ENCODE data around the gene HIBADH.
A peak's percentile ranks its signal among the peaks of the same experiment; 100 is the strongest.
"Not testable (repeated sequence)": the region's sequence is repeated elsewhere in the genome, so short reads cannot be mapped to it uniquely, and the experiment has no call there.

Gene HIBADH

DNA sequence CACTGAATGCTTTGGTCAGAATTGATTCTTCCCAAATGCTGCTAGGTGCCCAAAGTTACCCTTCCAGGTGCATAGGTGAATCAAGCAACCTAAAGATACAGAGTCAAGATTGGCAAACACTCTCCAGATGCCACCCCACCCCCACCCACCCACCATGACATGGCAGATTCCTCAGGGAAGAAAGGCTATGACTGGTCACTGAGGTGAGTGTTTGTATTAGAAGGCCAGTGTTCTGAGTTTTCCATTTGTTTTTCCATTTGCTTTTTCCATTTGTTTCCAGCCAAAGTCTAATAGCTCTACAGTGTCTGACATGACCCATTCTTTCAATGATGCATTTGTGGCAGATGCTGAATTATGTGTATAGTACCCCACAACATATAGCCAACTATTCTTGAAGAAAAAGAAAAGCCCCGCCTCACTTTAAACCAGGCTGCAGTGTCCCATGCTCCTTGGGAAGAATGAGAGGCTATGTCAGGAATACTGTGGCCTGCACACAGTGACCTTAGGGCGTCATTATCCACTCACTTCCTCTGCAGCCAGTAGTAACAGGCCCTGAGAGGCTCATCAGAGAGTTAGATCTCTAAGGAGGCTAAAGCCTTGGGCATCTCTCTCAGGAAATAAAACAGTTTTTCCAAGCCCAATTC is 16.1 kb upstream of the HIBADH start:
- no peak for DNase-seq

DNA sequence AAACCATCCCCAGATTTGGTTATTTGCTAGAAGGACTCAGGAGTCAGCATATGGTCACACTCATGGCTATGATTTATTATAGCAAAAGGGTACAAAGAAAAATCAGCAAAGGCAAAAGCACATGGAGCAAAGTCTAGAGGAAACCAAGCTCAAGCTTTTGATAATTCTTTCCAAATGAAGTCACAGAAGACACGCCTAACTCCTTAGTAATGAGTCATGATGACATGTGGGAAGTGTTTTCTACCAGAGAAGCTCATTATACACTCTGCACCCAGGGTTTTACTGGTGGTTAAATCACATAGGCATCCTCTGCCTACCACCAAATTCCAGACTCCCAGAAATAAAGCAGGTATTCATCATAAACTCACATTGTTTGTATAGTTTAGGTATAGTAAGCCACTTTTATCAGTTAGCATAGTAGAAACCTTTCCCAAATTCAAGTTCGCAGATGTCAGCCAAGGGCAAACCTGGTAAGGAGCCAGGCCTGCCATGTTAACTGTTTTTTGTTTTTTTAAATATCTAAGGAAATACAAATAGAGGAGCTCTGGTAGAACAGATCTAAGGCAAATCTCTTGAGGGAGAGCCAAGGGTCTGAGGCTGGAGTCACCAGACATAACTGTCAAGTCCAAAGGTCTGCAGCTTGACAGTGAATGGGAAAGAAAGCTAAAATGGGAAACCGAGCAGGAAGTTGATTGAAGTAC is 15.4 kb upstream of the HIBADH start:
- peak; percentile 27 for DNase-seq

DNA sequence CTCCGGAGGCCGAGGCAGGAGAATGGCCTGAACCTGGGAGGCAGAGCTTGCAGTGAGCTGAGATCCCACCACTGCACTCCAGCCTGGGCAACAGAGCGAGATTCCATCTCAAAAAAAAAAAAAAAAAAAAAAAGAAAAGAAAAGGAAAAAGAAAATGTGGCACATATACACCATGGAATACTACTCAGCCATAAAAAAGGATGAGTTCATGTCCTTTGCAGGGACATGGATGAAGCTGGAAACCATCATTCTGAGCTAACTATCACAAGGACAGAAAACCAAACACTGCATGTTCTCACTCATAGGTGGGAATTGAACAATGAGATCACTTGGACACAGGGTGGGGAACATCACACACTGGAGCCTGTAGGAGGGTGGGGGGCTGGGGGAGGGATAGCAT is 11.4 kb upstream of the HIBADH start:
- not testable (repeated sequence) for DNase-seq

DNA sequence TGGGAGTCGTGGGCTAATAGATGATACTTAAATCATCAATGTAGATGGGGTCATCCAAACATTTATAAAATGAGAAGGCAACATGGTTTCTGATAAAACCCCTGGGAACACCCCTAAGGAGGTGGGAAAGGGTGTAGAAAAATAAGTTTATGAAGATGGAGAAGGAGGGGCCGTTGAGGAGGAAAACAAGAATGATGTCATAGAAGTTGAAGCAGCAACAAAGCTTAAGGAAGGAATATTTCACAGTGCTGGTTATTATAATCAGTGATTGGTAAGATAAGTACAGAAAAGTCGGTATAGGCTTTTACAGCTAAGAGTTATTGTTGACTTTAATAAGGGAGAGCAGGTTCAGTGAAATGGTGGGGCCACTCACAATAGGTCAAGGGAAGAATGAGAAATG is 9.0 kb upstream of the HIBADH start:
- no peak for DNase-seq

- no peak for DNase-seq
Measured at GRCh38 chr7:27670676-27671075, 8.0 kb upstream of the HIBADH start.

GRCh38 chr7:27670177-27670576 is 7.5 kb upstream of the HIBADH start:
- peak; percentile 10 for DNase-seq

- DNase-seq: no peak
Measured at GRCh38 chr7:27665531-27665930, 2.8 kb upstream of the HIBADH start.

GRCh38 chr7:27663989-27664331 is 1.3 kb upstream of the HIBADH start:
- DNase-seq: no peak

DNA sequence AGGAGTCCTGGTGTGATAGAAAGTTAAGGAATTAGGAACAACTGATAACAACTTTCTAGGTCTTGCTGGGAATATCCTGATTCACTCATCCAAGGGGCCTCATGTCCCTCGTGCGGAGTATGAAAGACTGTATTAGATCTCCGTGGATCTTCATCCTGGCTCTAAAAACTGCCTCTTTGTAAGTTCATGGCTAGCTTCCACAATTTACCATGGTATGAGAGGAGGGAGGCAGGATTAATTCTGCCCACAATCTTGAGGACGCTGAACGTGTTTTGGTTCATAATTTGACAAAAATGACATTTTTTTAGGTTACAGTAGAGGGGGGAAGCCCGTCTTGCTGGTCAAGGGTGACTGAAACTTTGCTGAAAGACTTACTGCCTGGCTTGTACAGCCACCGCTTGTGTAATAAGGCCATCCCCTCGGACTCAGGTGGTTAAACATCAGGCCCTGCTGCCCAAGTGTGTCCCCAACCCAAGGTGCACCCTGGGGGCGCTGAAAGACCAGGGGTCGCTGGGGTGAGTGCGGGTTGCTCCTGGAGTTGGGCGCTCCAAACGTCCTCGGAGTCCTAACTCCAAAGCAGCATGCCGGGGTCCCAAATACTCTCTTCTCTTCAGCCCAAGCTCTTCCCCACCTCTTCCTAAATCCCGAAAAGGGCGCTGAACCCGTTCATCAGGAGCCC is 733 bp downstream of the HIBADH start:
- DNase-seq: peak; percentile 61

- no peak for DNase-seq
Measured at GRCh38 chr7:27656724-27657123, 6.0 kb downstream of the HIBADH start.

DNA sequence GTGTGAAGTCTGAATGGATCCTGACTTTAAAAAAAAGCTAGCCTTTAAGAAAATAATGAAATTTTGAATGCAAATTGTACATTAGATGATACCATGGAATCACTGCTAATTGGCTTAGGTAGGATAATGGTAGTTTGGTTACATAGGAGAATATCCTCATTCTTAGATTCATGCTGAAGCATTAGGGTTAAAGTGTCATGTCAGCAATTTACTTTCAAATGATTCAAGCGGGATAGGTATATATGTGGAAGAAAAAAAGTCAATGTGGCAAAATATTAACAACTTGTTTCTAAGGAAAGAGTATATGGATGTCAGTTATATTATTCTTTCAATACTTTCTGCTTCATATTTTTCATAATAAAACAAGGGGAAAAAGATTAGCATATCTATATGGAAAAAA is 7.5 kb downstream of the HIBADH start:
- DNase-seq: no peak

- DNase-seq: no peak
Measured at GRCh38 chr7:27652518-27652917, 10.2 kb downstream of the HIBADH start.

DNA sequence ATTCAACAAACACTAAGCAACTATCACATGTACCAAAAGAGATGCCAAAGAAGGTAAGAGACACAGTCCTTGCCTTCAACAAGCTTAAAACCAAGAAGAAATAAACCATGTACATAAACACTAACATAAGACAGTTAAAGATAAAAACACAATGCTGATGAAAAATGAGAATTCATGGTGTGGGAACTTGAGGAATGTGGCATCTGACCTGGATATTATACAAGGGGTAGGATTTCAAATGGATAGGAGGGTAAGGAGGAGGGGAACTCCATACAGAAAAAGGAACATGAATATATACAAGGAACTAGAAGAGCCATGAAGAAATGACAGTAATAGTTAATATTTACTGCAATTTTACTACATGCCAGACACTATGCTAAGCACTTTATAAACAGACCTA is 11.0 kb downstream of the HIBADH start:
- no peak for DNase-seq

DNA sequence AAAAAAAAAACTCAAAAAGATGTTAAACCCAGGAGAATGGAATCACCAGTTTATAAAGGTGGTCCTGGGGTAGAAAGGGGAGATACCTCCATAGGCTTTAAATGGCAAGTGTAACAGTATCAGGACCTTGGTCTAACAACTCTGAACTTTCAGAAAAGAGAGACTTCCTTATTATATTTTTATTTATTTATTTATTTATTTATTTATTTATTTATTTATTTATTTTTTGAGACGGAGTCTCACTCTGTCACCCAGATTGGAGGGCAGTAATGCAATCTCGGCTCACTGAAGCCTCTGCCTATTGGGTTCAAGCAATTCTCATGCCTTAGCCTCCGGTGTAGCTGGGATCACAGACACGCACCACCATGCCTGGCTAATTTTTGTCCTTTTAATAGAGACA is 12.4 kb downstream of the HIBADH start:
- no peak for DNase-seq

DNA sequence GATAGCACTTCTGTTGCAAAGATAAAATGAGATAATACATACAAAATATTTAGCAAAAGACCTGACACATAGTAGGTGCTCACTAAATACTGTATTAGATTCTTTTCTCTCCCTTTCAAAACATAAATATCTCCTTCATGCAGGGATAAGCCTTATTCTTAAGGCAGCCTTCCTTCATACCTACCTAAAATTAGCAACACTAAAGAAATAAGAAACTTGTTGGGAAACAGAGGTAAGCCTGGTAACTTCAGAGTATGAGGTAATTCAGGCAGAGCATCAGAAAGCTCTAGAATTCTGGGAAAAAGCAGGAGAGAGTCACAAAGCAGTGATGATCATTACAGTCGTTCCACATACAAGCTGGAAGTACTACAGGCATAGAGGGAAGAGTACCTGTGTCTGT is 15.2 kb downstream of the HIBADH start:
- DNase-seq: no peak

DNA sequence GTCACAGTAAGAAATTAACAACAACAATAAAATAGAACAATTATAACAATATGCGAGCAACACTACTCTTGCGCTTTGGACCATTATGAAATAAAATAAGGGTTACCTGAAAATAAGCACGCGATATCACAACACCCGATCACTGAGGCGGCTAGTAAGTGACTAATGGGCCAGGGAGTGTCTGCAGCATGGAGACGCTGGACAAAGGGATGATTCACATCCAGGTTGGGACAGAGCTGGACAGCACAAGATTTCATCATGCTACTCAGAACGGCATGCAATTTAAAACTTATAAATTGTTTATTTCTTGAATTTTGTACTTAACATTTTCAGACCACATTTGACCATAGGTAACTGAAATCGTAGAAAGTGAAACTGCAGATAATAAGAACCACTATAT is 15.6 kb downstream of the HIBADH start:
- no peak for DNase-seq

GRCh38 chr7:27642271-27642670 is 20.4 kb downstream of the HIBADH start:
- DNase-seq: no peak

GRCh38 chr7:27641581-27642230 is 21.0 kb downstream of the HIBADH start:
- no peak for DNase-seq

DNA sequence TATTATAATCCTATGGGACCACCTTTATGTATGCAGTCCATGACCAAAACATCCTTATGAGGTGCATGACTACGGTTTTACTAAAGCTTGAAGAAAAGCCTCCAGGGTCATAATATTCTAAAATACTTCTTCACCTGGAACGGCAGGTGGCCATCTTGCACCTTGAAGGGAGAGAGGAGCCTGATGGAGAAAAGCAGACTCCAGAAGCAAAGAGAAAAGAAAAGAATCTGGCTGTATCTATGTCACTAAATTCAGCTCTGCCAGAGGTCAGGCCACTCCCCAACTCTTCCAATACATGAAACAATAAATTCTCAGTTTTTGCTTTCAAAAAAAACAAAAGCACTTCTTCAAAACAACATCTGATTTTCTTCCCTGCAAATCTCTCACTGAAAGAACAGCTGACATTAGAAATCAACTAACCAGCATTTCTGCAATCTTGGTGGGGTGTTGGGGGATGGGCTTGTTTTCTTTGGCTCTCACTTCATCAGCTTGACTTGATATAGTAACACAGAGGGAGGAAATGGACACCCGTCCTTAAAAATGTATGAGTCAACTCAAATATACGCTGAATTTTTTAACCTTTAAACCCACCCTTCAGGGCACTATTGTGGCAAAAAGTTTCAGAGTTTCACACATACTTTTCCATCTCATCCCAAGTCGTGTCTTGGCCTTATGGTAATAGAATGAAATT is 21.7 kb downstream of the HIBADH start:
- no peak for DNase-seq

- DNase-seq: no peak
Measured at GRCh38 chr7:27639851-27640250, 22.8 kb downstream of the HIBADH start.

DNA sequence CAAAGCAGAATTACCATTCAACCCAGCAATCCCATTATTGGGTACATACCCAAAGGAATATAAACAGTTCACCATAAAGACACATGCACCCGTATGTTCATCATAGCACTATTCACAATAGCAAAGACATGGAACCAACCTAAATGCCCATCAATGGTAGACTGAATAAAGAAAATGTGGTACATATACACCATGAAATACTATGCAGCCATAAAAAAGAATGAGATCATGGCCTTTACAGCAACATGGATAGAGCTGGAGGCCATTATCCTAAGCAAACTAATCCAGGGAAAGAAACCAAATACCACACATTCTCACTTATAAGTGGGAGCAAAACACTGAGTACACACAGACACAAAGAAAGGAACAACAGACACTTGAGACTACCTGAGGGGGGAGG is 23.6 kb downstream of the HIBADH start:
- DNase-seq: not testable (repeated sequence)

- DNase-seq: no peak
Measured at GRCh38 chr7:27636326-27637006, 26.2 kb downstream of the HIBADH start.

- DNase-seq: no peak
Measured at GRCh38 chr7:27635728-27636127, 27.0 kb downstream of the HIBADH start.
